GM23338 (cell line): Measurements from ENCODE around the gene ATG4B. TPM values are rescaled to one million over a fixed set of nuclear protein-coding genes. Genes with fewer than 3 reads are reported as not detected.

Experiments
- ATAC-seq: fragments of 200-7000 bp; cut with Tn5 transposase; 3 replicates; pipeline ENCODE4 v1.9.1; 2020
- DNase-seq: peaks from one replicate; pipeline ENCODE4 v3.0.0-alpha.2; 2015; ENCODE audit warnings: low spot score
- H2AFZ ChIP-seq: fragments of 200-600 bp; sonication (generic); 2 replicates; pipeline ENCODE4 v1.8.0; 2016; ENCODE audit warnings: antibody characterized with exemption, mild to moderate bottlenecking, moderate library complexity
- H3F3A ChIP-seq: fragments of 200-600 bp; sonication (generic); replicated peaks from 2 replicates; pipeline ENCODE4 v1.8.0; 2017; ENCODE audit warnings: antibody characterized with exemption, mixed run types, low read depth
- H3K27ac ChIP-seq: fragments of 200-600 bp; sonication (generic); 2 replicates; pipeline ENCODE4 v1.6.1; 2016; ENCODE audit warnings: low read depth
- H3K27me3 ChIP-seq: fragments of 200-600 bp; sonication (generic); 2 replicates; pipeline ENCODE4 v1.8.0; 2016; ENCODE audit warnings: mild to moderate bottlenecking, mixed run types, moderate library complexity; ENCODE audit not compliant: insufficient read depth
- H3K36me3 ChIP-seq: fragments of 200-600 bp; sonication (generic); 2 replicates; pipeline ENCODE4 v1.8.0; 2016; ENCODE audit warnings: mild to moderate bottlenecking; ENCODE audit not compliant: insufficient read depth
- H3K4me1 ChIP-seq: fragments of 200-600 bp; sonication (generic); 2 replicates; pipeline ENCODE4 v1.8.0; 2016; ENCODE audit warnings: mild to moderate bottlenecking, moderate library complexity; ENCODE audit not compliant: insufficient read depth
- H3K4me2 ChIP-seq: fragments of 200-600 bp; sonication (generic); 2 replicates; pipeline ENCODE4 v1.7.1; 2017; ENCODE audit warnings: mixed run types
- H3K4me3 ChIP-seq: fragments of 200-600 bp; sonication (generic); 2 replicates; pipeline ENCODE4 v1.6.1; 2016; ENCODE audit warnings: mixed run types
- H3K79me2 ChIP-seq: fragments of 200-600 bp; sonication (generic); replicated peaks from 2 replicates; pipeline ENCODE4 v1.8.0; 2017; ENCODE audit warnings: mild to moderate bottlenecking; ENCODE audit not compliant: insufficient read depth
- H3K9me2 ChIP-seq: fragments of 200-600 bp; sonication (generic); 2 replicates; pipeline ENCODE4 v1.8.0; 2017; ENCODE audit not compliant: insufficient read depth
- H4K20me1 ChIP-seq: fragments of 200-600 bp; sonication (generic); replicated peaks from 2 replicates; pipeline ENCODE4 v1.8.0; 2017; ENCODE audit warnings: mild to moderate bottlenecking; ENCODE audit not compliant: insufficient read depth
- H3K27ac Mint-ChIP-seq: 2 replicates; pipeline ENCODE4 v1.8.0; 2020; ENCODE audit warnings: inconsistent platforms, mild to moderate bottlenecking, moderate library complexity, mixed read lengths
- H3K27me3 Mint-ChIP-seq: 3 replicates; pipeline ENCODE4 v1.8.0; 2022; ENCODE audit warnings: low read depth, mild to moderate bottlenecking, moderate library complexity, mixed read lengths, inconsistent platforms; ENCODE audit not compliant: insufficient read depth, poor library complexity
- H3K36me3 Mint-ChIP-seq: 3 replicates; pipeline ENCODE4 v1.8.0; 2021; ENCODE audit warnings: low read depth, mild to moderate bottlenecking, inconsistent platforms, moderate library complexity, mixed read lengths
- H3K4me1 Mint-ChIP-seq: 3 replicates; pipeline ENCODE4 v1.8.0; 2020; ENCODE audit warnings: mild to moderate bottlenecking, inconsistent platforms, mixed read lengths
- H3K4me3 Mint-ChIP-seq: 3 replicates; pipeline ENCODE4 v1.8.0; 2021; ENCODE audit warnings: moderate library complexity, mild to moderate bottlenecking, inconsistent platforms, mixed read lengths
- H3K9me3 Mint-ChIP-seq: 3 replicates; pipeline ENCODE4 v1.8.0; 2020; ENCODE audit warnings: moderate library complexity, mild to moderate bottlenecking, inconsistent platforms, mixed read lengths
- CREB1 ChIP-seq: fragments of 250-450 bp; sonication (Bioruptor Pico); IDR thresholded peaks from 2 replicates; pipeline ENCODE4 v1.5.0; 2020; ENCODE audit warnings: low read depth, mild to moderate bottlenecking, moderate library complexity
- EZH2 ChIP-seq: fragments of 200-600 bp; sonication (generic); IDR thresholded peaks from one replicate; pipeline ENCODE4 v1.8.0; 2017; ENCODE audit warnings: antibody characterized with exemption, mild to moderate bottlenecking, low read depth; ENCODE audit not compliant: unreplicated experiment
- EZH2phosphoT487 ChIP-seq: fragments of 200-600 bp; sonication (generic); IDR thresholded peaks from one replicate; pipeline ENCODE4 v1.8.1; 2018; ENCODE audit warnings: antibody characterized with exemption; ENCODE audit not compliant: unreplicated experiment
- NANOG ChIP-seq: IDR thresholded peaks from 2 replicates; pipeline ENCODE4 v1.6.1; 2016; ENCODE audit warnings: antibody characterized with exemption, borderline replicate concordance
- STAT1 ChIP-seq: IDR thresholded peaks from one replicate; pipeline ENCODE4 v1.6.1; 2016; ENCODE audit warnings: antibody characterized with exemption; ENCODE audit not compliant: unreplicated experiment
- ZNF114 ChIP-seq: fragments of 250-450 bp; sonication (Bioruptor Pico); IDR thresholded peaks from 2 replicates; pipeline ENCODE4 v1.5.0; 2020; ENCODE audit warnings: mild to moderate bottlenecking, moderate library complexity
- ZNF331 ChIP-seq: fragments of 250-450 bp; sonication (Bioruptor Pico); IDR thresholded peaks from 2 replicates; pipeline ENCODE4 v1.5.0; 2020; ENCODE audit warnings: low read depth, mild to moderate bottlenecking, moderate library complexity
- polyA plus RNA-seq: library from polyadenylated mRNA; unstranded; fragments of >200 nt; fragmentation: Nextera tagmentation; extraction: Ambion mirVana; gene quantifications from 2 replicates; pipeline ENCODE4 v1.2.1, GENCODE V29; 2016
- total RNA-seq: library from RNA; depleted of rRNA; stranded (reverse); fragments of >200 nt; shearing (Covaris generic); gene quantifications from 2 replicates; pipeline ENCODE4 v1.2.3, GENCODE V29; 2014
- TF ChIP-seq, protein P1 (sequence below): IDR thresholded peaks from 2 replicates; pipeline ENCODE4 v1.6.1; 2016; ENCODE audit warnings: antibody characterized with exemption
- TF ChIP-seq, protein P2 (sequence below): IDR thresholded peaks from one replicate; pipeline ENCODE4 v1.6.1; 2018; ENCODE audit warnings: antibody characterized with exemption; ENCODE audit not compliant: unreplicated experiment

The ATG4B gene
- total and polyA plus RNA-seq, 2 experiments from 2014 or later, result 102 to 104 TPM

DNA sequence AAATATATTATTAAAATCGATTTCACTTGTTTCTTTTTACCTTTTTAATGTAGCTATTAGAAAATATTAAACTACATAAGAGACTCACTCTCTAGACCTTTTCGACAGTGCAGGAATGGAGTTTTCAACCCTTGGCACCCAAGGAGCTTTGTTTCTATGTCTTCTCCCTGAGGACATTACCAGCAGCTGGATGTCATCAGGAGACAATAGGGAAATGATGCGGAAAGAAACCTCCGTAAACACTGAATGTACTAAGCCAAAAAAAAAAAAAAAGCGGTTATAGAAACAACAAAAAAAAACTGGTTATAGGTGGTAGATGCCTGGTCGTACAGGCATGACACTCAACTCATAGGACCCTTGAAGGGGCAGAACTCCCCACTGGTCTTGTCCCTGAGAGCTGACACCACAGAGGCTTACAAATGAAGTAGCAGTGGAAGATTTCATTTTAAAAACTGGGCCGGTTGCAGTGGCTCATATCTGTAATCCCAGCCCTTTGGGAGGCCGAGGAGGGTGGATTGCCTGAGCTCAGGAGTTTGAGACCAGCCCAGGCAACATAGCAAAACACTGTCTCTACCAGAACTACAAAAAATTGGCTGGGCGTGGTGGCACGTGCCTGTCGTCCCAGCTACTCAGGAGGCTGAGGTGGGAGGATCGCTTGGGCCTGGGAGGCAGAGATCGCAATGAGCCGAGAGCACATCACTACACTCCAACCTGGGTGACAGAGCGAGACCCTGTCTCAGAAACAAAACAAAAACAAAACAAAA, 24.3 kb upstream of the ATG4B start:
- no peak for DNase-seq
- Histone ChIP-seq H3F3A (peaks cover 9% of the 10 kb centered on the region; the same call in 1 of the 2 replicates), H3K79me2 (peaks cover 65% of the 10 kb centered on the region), H3K9me2 (no peaks in the 10 kb centered on the region), H3K4me3 (no peak overlapping the region), H2AFZ (no peak overlapping the region), H4K20me1 (no peaks in the 10 kb centered on the region; the same call in 1 of the 2 replicates), H3K36me3 (no peaks in the 10 kb centered on the region), H3K4me2 (no peak overlapping the region), H3K27ac (no peak overlapping the region), H3K27me3 (no peaks in the 10 kb centered on the region), H3K4me1 (peaks cover 6% of the 10 kb centered on the region; the same call in 1 of the 2 replicates)
- TF ChIP-seq STAT1 (no peak), NANOG (no peak), EZH2phosphoT487 (no peak)
- Mint-ChIP-seq H3K4me3 (no peak overlapping the region), H3K27ac (no peak overlapping the region), H3K9me3 (peaks cover 4% of the 10 kb centered on the region; the same call in 1 of the 3 replicates), H3K27me3 (peaks cover 9% of the 10 kb centered on the region), H3K36me3 (no peaks in the 10 kb centered on the region; the same call in 2 of the 3 replicates), H3K4me1 (peaks cover 33% of the 10 kb centered on the region)
- no peak for ATAC-seq

DNA sequence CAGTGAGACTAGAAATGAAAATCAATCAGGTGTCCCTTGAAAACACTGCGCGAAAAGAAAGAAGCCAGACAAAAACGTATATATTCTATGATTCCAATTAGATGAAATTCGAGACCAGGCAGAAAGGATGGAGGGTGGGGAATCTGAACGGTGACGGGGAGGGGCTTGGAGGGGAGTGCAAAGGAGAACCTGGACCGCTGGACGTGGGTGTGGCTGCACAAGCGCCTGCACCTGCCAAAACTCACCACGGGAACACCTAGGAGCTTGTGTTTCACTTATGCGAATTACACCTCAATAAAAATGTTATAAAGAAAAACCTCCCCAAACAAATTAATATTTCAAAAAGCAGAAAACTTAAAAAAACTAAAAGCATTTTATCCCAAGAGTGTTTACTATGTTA, 22.5 kb upstream of the ATG4B start:
- Mint-ChIP-seq H3K4me3 (no peak overlapping the region), H3K9me3 (peaks cover 4% of the 10 kb centered on the region; the same call in 1 of the 3 replicates), H3K27ac (no peak overlapping the region), H3K36me3 (0 out of 3 replicates have a peak, but pooled peaks cover 4% of the 10 kb centered on the region), H3K27me3 (peaks cover 6% of the 10 kb centered on the region), H3K4me1 (peaks cover 32% of the 10 kb centered on the region)
- Histone ChIP-seq H3K4me3 (no peak overlapping the region), H3K27me3 (no peaks in the 10 kb centered on the region), H3K27ac (0 out of 2 replicates have a peak overlapping the region, but pooled peaks have one; percentile 55), H3K79me2 (peaks cover 63% of the 10 kb centered on the region), H3K4me2 (no peak overlapping the region), H3K36me3 (no peaks in the 10 kb centered on the region), H2AFZ (no peak overlapping the region), H3F3A (peaks cover 10% of the 10 kb centered on the region; the same call in 1 of the 2 replicates), H3K4me1 (peaks cover 6% of the 10 kb centered on the region; the same call in 1 of the 2 replicates), H3K9me2 (no peaks in the 10 kb centered on the region), H4K20me1 (no peaks in the 10 kb centered on the region; the same call in 1 of the 2 replicates)
- TF ChIP-seq EZH2 (no peak), CREB1 (CRISPR knock-in tag) (no peak)
- DNase-seq (no peak), ATAC-seq (no peak)

DNA sequence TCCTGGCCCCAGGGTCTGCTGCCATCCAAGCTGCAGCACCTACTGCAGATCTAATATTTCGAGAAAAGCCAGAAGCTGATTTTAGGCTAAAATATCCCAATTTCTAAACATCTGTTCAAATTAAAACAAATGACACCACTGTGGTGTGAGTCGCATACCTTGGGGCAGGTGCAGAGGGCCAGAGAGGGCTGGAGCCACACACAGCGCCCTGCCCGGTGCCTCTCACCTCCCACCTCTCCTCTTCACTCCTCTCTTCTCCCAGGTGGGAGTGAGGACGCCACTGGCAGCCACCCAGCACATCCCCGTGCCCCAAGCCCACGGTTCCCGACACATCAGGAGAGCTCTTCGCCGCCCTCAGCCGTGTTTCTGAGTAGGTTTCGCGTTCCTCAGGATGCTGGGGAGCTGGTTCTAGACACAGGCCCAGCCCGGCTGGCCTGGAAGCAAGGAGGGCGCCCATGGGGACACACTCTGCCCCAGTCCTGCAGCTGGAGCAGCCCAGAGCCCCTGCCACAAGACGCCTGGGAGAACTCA, 21.9 kb upstream of the ATG4B start:
- Histone ChIP-seq H3K9me2 (no peaks in the 10 kb centered on the region), H3K27ac (no peak overlapping the region), H3F3A (peaks cover 9% of the 10 kb centered on the region; the same call in 1 of the 2 replicates), H3K36me3 (no peaks in the 10 kb centered on the region), H3K27me3 (no peaks in the 10 kb centered on the region), H3K4me2 (no peak overlapping the region), H4K20me1 (no peaks in the 10 kb centered on the region; the same call in 1 of the 2 replicates), H3K4me3 (no peak overlapping the region), H2AFZ (no peak overlapping the region), H3K79me2 (peaks cover 63% of the 10 kb centered on the region), H3K4me1 (peaks cover 6% of the 10 kb centered on the region; the same call in 1 of the 2 replicates)
- H3K27ac Mint-ChIP-seq, result peak overlapping the region; percentile 49; the same call in 1 of the 2 replicates
- DNase-seq (no peak), ATAC-seq (no peak)
- peaks cover 4% of the 10 kb centered on the region; the same call in 1 of the 3 replicates for H3K9me3 Mint-ChIP-seq
- H3K27me3 Mint-ChIP-seq, result peaks cover 5% of the 10 kb centered on the region
- no peak overlapping the region for H3K4me3 Mint-ChIP-seq
- peaks cover 30% of the 10 kb centered on the region for H3K4me1 Mint-ChIP-seq
- H3K36me3 Mint-ChIP-seq, result peaks cover 7% of the 10 kb centered on the region; the same call in 2 of the 3 replicates
- TF ChIP-seq ZNF331 (CRISPR knock-in tag) (no peak), EZH2phosphoT487 (no peak), EZH2 (no peak), CREB1 (CRISPR knock-in tag) (no peak), STAT1 (no peak), ZNF114 (CRISPR knock-in tag) (no peak)
- TF ChIP-seq, protein P1, sequence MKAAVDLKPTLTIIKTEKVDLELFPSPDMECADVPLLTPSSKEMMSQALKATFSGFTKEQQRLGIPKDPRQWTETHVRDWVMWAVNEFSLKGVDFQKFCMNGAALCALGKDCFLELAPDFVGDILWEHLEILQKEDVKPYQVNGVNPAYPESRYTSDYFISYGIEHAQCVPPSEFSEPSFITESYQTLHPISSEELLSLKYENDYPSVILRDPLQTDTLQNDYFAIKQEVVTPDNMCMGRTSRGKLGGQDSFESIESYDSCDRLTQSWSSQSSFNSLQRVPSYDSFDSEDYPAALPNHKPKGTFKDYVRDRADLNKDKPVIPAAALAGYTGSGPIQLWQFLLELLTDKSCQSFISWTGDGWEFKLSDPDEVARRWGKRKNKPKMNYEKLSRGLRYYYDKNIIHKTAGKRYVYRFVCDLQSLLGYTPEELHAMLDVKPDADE, result no peak
- TF ChIP-seq, protein P2, sequence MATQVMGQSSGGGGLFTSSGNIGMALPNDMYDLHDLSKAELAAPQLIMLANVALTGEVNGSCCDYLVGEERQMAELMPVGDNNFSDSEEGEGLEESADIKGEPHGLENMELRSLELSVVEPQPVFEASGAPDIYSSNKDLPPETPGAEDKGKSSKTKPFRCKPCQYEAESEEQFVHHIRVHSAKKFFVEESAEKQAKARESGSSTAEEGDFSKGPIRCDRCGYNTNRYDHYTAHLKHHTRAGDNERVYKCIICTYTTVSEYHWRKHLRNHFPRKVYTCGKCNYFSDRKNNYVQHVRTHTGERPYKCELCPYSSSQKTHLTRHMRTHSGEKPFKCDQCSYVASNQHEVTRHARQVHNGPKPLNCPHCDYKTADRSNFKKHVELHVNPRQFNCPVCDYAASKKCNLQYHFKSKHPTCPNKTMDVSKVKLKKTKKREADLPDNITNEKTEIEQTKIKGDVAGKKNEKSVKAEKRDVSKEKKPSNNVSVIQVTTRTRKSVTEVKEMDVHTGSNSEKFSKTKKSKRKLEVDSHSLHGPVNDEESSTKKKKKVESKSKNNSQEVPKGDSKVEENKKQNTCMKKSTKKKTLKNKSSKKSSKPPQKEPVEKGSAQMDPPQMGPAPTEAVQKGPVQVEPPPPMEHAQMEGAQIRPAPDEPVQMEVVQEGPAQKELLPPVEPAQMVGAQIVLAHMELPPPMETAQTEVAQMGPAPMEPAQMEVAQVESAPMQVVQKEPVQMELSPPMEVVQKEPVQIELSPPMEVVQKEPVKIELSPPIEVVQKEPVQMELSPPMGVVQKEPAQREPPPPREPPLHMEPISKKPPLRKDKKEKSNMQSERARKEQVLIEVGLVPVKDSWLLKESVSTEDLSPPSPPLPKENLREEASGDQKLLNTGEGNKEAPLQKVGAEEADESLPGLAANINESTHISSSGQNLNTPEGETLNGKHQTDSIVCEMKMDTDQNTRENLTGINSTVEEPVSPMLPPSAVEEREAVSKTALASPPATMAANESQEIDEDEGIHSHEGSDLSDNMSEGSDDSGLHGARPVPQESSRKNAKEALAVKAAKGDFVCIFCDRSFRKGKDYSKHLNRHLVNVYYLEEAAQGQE, result no peak
